ENCODE measurements around the gene FAM227A.
"Not testable (repeated sequence)": the region's sequence is repeated elsewhere in the genome, so short reads cannot be mapped to it uniquely, and the experiment has no call there.

FAM227A gene

DNA sequence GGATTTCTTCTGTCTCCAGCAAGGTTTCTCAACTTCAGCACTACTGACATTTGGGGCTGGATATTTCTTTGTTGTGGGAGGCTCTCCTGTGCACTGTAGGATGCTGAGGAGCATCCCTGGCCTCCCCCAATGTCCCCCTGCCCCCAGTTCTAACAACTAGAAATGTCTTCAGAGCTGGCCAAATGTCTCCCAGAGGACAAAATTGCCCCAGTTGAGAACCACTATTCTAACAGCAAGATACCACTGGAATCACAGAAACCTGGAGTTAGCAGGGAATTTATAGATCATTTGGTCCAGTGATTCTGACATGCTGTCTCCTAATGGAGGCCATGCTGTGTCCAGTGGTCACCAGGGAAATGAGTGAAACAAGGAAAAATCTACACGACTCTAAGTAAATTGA, 54.0 kb downstream of the FAM227A start:
- Histone ChIP-seq H3K27ac (replicated peaks) (no peak overlapping the region), H3K4me3 (replicated peaks; ENCODE audit: insufficient read depth, low read length) (no peak overlapping the region), H3K27me3 (ENCODE audit: insufficient read depth, poor library complexity, severe bottlenecking) (peaks cover 3% of the 10 kb centered on the region)
- DNase-seq (ENCODE audit: low read depth in 1 of 2, low spot score in 1 of 2): no peak
- TF ChIP-seq SPI1 (IDR thresholded peaks at IDR 0.05; ENCODE audit: borderline replicate concordance, low read depth) (no peak), POLR2AphosphoS5 (IDR thresholded peaks at IDR 0.05; ENCODE audit: low read depth) (no peak), GABPA (IDR thresholded peaks at IDR 0.05; ENCODE audit: low read depth) (no peak)
- TF ChIP-seq, protein P1, sequence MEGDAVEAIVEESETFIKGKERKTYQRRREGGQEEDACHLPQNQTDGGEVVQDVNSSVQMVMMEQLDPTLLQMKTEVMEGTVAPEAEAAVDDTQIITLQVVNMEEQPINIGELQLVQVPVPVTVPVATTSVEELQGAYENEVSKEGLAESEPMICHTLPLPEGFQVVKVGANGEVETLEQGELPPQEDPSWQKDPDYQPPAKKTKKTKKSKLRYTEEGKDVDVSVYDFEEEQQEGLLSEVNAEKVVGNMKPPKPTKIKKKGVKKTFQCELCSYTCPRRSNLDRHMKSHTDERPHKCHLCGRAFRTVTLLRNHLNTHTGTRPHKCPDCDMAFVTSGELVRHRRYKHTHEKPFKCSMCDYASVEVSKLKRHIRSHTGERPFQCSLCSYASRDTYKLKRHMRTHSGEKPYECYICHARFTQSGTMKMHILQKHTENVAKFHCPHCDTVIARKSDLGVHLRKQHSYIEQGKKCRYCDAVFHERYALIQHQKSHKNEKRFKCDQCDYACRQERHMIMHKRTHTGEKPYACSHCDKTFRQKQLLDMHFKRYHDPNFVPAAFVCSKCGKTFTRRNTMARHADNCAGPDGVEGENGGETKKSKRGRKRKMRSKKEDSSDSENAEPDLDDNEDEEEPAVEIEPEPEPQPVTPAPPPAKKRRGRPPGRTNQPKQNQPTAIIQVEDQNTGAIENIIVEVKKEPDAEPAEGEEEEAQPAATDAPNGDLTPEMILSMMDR (IDR thresholded peaks at IDR 0.05; ENCODE audit: insufficient read depth, low read length): no peak
- TF ChIP-seq, protein P2, sequence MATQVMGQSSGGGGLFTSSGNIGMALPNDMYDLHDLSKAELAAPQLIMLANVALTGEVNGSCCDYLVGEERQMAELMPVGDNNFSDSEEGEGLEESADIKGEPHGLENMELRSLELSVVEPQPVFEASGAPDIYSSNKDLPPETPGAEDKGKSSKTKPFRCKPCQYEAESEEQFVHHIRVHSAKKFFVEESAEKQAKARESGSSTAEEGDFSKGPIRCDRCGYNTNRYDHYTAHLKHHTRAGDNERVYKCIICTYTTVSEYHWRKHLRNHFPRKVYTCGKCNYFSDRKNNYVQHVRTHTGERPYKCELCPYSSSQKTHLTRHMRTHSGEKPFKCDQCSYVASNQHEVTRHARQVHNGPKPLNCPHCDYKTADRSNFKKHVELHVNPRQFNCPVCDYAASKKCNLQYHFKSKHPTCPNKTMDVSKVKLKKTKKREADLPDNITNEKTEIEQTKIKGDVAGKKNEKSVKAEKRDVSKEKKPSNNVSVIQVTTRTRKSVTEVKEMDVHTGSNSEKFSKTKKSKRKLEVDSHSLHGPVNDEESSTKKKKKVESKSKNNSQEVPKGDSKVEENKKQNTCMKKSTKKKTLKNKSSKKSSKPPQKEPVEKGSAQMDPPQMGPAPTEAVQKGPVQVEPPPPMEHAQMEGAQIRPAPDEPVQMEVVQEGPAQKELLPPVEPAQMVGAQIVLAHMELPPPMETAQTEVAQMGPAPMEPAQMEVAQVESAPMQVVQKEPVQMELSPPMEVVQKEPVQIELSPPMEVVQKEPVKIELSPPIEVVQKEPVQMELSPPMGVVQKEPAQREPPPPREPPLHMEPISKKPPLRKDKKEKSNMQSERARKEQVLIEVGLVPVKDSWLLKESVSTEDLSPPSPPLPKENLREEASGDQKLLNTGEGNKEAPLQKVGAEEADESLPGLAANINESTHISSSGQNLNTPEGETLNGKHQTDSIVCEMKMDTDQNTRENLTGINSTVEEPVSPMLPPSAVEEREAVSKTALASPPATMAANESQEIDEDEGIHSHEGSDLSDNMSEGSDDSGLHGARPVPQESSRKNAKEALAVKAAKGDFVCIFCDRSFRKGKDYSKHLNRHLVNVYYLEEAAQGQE (IDR thresholded peaks at IDR 0.05; ENCODE audit: insufficient replicate concordance, low read depth): no peak

DNA sequence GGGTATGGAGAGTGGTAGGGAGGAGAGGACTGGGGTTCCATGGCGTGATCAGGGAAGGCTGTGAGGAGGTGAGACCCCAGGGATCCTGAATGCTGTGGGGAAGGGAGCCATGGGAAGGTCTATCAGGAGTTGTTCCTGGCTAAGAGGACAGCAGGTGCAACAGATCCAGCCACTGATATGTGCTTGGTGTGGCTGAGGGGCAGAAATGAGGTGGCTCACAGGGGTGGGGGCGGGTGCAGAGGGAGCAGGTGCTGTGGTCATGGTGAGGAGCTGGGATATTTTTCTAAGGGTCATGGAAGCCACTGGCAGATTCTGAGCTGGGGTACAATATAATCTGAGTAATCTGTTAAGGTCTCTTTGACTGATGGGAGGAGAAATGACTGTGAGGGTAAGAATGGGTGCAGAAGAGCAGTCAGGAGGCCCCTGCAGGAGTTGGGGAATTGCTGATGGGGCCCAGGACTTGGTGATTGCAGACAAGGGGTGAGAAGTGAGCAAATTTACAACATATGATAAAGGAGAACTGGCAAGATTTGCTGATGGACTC, 54.9 kb downstream of the FAM227A start:
- Histone ChIP-seq H3K27ac (replicated peaks) (no peak overlapping the region), H3K4me3 (replicated peaks; ENCODE audit: insufficient read depth, low read length) (no peak overlapping the region), H3K27me3 (ENCODE audit: insufficient read depth, poor library complexity, severe bottlenecking) (peaks cover 3% of the 10 kb centered on the region)
- TF ChIP-seq SPI1 (IDR thresholded peaks at IDR 0.05; ENCODE audit: borderline replicate concordance, low read depth): no peak
- TF ChIP-seq, protein P2 (IDR thresholded peaks at IDR 0.05; ENCODE audit: insufficient replicate concordance, low read depth): no peak
- TF ChIP-seq POLR2AphosphoS5 (IDR thresholded peaks at IDR 0.05; ENCODE audit: low read depth): no peak
- TF ChIP-seq, protein P1 (IDR thresholded peaks at IDR 0.05; ENCODE audit: insufficient read depth, low read length): no peak
- TF ChIP-seq GABPA (IDR thresholded peaks at IDR 0.05; ENCODE audit: low read depth): no peak
- DNase-seq (ENCODE audit: low read depth in 1 of 2, low spot score in 1 of 2): no peak

DNA sequence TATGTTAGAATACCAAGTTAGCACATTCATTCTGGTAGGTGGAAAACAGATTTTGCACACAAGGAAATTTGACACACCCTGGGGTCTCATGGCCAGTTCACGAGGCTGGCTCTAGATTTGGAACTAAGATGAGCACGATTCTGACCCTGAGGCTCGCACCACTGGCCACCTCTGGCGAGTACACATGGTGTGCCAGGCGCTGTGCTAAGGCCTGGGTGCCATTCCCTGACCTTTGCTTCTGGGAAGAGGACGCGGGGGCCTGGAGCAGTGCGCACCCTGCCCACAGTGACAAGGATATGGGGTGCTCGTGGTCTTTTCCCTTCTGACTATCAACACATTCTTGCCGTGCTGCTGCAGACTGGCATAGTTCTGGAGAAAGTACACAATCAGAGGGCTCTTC, 56.7 kb downstream of the FAM227A start:
- Histone ChIP-seq H3K27me3 (ENCODE audit: insufficient read depth, poor library complexity, severe bottlenecking) (peaks cover 3% of the 10 kb centered on the region), H3K27ac (replicated peaks) (no peak overlapping the region), H3K4me3 (replicated peaks; ENCODE audit: insufficient read depth, low read length) (no peak overlapping the region)
- TF ChIP-seq, protein P1 (IDR thresholded peaks at IDR 0.05; ENCODE audit: insufficient read depth, low read length): no peak
- TF ChIP-seq, protein P2 (IDR thresholded peaks at IDR 0.05; ENCODE audit: insufficient replicate concordance, low read depth): no peak
- TF ChIP-seq GABPA (IDR thresholded peaks at IDR 0.05; ENCODE audit: low read depth) (no peak), SPI1 (IDR thresholded peaks at IDR 0.05; ENCODE audit: borderline replicate concordance, low read depth) (no peak), POLR2AphosphoS5 (IDR thresholded peaks at IDR 0.05; ENCODE audit: low read depth) (no peak)
- DNase-seq (ENCODE audit: low read depth in 1 of 2, low spot score in 1 of 2): no peak

DNA sequence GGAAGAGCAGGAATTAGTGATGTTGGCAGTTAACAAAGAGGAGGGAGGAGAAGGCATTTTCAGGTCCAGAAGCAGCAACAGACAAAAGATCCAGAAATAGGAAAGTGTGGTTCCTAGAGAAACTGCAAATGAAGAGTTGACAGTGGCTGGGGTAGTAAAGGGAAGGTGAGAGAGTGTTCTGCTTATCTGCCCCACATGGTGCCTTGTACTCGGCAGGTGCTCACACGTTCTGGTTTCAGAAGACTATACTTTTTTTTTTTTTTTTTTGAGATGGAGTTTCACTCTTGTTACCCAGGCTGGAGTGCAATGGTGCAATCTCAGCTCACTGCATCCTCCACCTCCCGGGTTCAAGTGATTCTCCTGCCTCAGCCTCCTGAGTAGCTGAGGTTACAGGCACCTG, 73.3 kb downstream of the FAM227A start:
- not testable (repeated sequence) for H3K27me3 ChIP-seq (ENCODE audit: insufficient read depth, poor library complexity, severe bottlenecking); H3K27ac ChIP-seq (replicated peaks); DNase-seq (ENCODE audit: low read depth in 1 of 2, low spot score in 1 of 2); H3K4me3 ChIP-seq (replicated peaks; ENCODE audit: insufficient read depth, low read length)

Measured in HL-60 (cell line).